CD14-positive monocyte (primary cell): Measurements from ENCODE around the gene RPUSD3. TPM values are rescaled to one million over a fixed set of nuclear protein-coding genes. Genes with fewer than 3 reads are reported as not detected.

Experiments
- DNase-seq, 3 donors: peaks; one replicate each; pipeline ENCODE4 v3.0.0-alpha.2; 2011 to 2022
- H2AFZ ChIP-seq: 2 replicates; pipeline ENCODE4 v1.6.0; 2012; ENCODE audit warnings: mild to moderate bottlenecking, low read depth, low read length, inconsistent platforms; ENCODE audit not compliant: insufficient read depth, poor library complexity, severe bottlenecking
- H3K27ac ChIP-seq, 2 donors: 1 replicate in 1 of 2; 2 replicates in 1 of 2; pipeline ENCODE4 v1.5.1; 2012 to 2013; ENCODE audit warnings: low read length in 2 of 2, control low read depth in 1 of 2, inconsistent platforms in 1 of 2, low read depth in 1 of 2, mild to moderate bottlenecking in 1 of 2
- H3K27me3 ChIP-seq, 2 donors: one replicate each; pipeline versions ENCODE4 v1.6.0 to v1.6.1; 2011 to 2013; ENCODE audit warnings: low read length in 2 of 2; ENCODE audit not compliant: control insufficient read depth in 2 of 2, insufficient read depth in 2 of 2
- H3K36me3 ChIP-seq, 2 donors: replicated peaks in 1 of 2; 1 replicate in 1 of 2; 2 replicates in 1 of 2; pipeline versions ENCODE4 v1.5.1 to v1.6.1; 2012 to 2013; ENCODE audit warnings: low read length in 2 of 2, control low read depth in 1 of 2, inconsistent platforms in 1 of 2, mild to moderate bottlenecking in 1 of 2; ENCODE audit not compliant: insufficient read depth in 2 of 2, control insufficient read depth in 1 of 2
- H3K4me1 ChIP-seq, 2 donors: 1 replicate in 1 of 2; 2 replicates in 1 of 2; pipeline versions ENCODE4 v1.5.1 to v1.6.1; 2012 to 2013; ENCODE audit warnings: low read length in 2 of 2, control low read depth in 1 of 2, inconsistent platforms in 1 of 2, mild to moderate bottlenecking in 1 of 2, moderate library complexity in 1 of 2; ENCODE audit not compliant: insufficient read depth in 2 of 2, control insufficient read depth in 1 of 2
- H3K4me2 ChIP-seq: replicated peaks from 2 replicates; pipeline ENCODE3; 2012; ENCODE audit warnings: low read length, moderate library complexity, mild to moderate bottlenecking; ENCODE audit not compliant: poor library complexity, severe bottlenecking; ENCODE audit errors: extremely low read depth
- H3K4me3 ChIP-seq, 3 experiments: fragments of 200-600 bp in 1 of 3; sonication (generic) in 1 of 3; replicated peaks in 1 of 3; 1 replicate in 2 of 3; 2 replicates in 1 of 3; pipeline ENCODE4 v1.5.1; 2011 to 2013; ENCODE audit warnings: low read length in 3 of 3, mild to moderate bottlenecking in 3 of 3, control low read depth in 2 of 3, low read depth in 2 of 3, inconsistent platforms in 1 of 3, moderate library complexity in 1 of 3
- H3K79me2 ChIP-seq: 2 replicates; pipeline ENCODE4 v1.6.0; 2012; ENCODE audit warnings: mild to moderate bottlenecking, control low read depth, inconsistent platforms, low read length, moderate library complexity; ENCODE audit not compliant: insufficient read depth
- H3K9ac ChIP-seq: 2 replicates; pipeline ENCODE4 v1.6.0; 2017; ENCODE audit warnings: low read length, mild to moderate bottlenecking; ENCODE audit not compliant: insufficient read depth, poor library complexity, severe bottlenecking
- H3K9me3 ChIP-seq, 2 donors: replicated peaks in 1 of 2; 1 replicate in 1 of 2; 2 replicates in 1 of 2; pipeline versions ENCODE4 v1.5.1 to v1.6.1; 2012 to 2013; ENCODE audit warnings: low read length in 2 of 2, control low read depth in 1 of 2; ENCODE audit not compliant: control insufficient read depth in 1 of 2, insufficient read depth in 1 of 2
- H4K20me1 ChIP-seq: 2 replicates; pipeline ENCODE4 v1.6.0; 2012; ENCODE audit warnings: mild to moderate bottlenecking, low read length, control low read depth, moderate library complexity; ENCODE audit not compliant: insufficient read depth
- H3K27ac Mint-ChIP-seq, 7 donors: one replicate each; pipeline ENCODE4 v1.8.0; 2020; ENCODE audit warnings: mild to moderate bottlenecking in 7 of 7, mixed read lengths in 7 of 7, moderate library complexity in 6 of 7, inconsistent platforms in 2 of 7
- H3K27me3 Mint-ChIP-seq, 3 donors: one replicate each; pipeline ENCODE4 v1.8.0; 2021 to 2022; ENCODE audit warnings: low read depth in 3 of 3, mild to moderate bottlenecking in 3 of 3, mixed read lengths in 3 of 3, moderate library complexity in 3 of 3, inconsistent platforms in 1 of 3
- H3K36me3 Mint-ChIP-seq, 2 donors: one replicate each; pipeline ENCODE4 v1.8.0; 2020; ENCODE audit warnings: mixed read lengths in 2 of 2, inconsistent platforms in 1 of 2, mild to moderate bottlenecking in 1 of 2
- H3K4me1 Mint-ChIP-seq: one replicate; pipeline ENCODE4 v1.8.0; 2020; ENCODE audit warnings: mild to moderate bottlenecking, mixed read lengths
- H3K4me3 Mint-ChIP-seq, 2 donors: one replicate each; pipeline ENCODE4 v1.8.0; 2020; ENCODE audit warnings: mild to moderate bottlenecking in 2 of 2, mixed read lengths in 2 of 2, moderate library complexity in 1 of 2
- H3K9me3 Mint-ChIP-seq, 7 donors: one replicate each; pipeline ENCODE4 v1.8.0; 2020 to 2022; ENCODE audit warnings: mixed read lengths in 7 of 7, mild to moderate bottlenecking in 6 of 7, moderate library complexity in 6 of 7, inconsistent platforms in 2 of 7
- WGBS: methylation state at CpG from one replicate; pipeline ENCODE4 v1.1.5; 2013; ENCODE audit warnings: missing lambda C conversion rate; ENCODE audit not compliant: insufficient coverage; 5-methylcytosine and 5-hydroxymethylcytosine counted together
- intact Hi-C, 2 donors: fragments of 100-400 bp; cut with micrococcal nuclease; formaldehyde crosslinking; loops; one replicate each; pipeline versions ENCODE4 v1.15.0 to v1.15.1; 2023
- polyA plus RNA-seq, 3 donors: library from polyadenylated mRNA; depleted of rRNA in 1 of 3; unstranded in 2 of 3; stranded (reverse) in 1 of 3; fragments of 300-500 nt in 2 of 3; fragments of >200 nt in 1 of 3; fragmentation: Illumina TruSeq in 2 of 3; gene quantifications; 1 replicate in 2 of 3; 2 replicates in 1 of 3; pipeline ENCODE4 v1.2.3, GENCODE V29; 2012 to 2021
- TF ChIP-seq, protein P1 (sequence below): fragments of 200-600 bp; IDR thresholded peaks from one replicate; pipeline ENCODE4 v1.8.0; 2022; ENCODE audit warnings: antibody characterized with exemption, mild to moderate bottlenecking

The RPUSD3 gene
- polyA plus RNA-seq, 3 donors, result 42.6 to 51.5 (median 43.4) TPM

GRCh38 chr3:9810433-9810770 is 33.4 kb downstream of the RPUSD3 start:
- H3K27ac ChIP-seq, result peak overlapping the region; percentile 81 to 88
- DNase-seq, result no peak
- Mint-ChIP-seq H3K27ac (peak overlapping the region in 6 of 7 donors; percentile 35 to 88 (median 72)), H3K36me3 (peaks cover 45 to 55% of the 10 kb centered on the region in 2 donors), H3K4me1 (peaks cover 30% of the 10 kb centered on the region), H3K27me3 (peaks cover 0 to 5% (median 0%) of the 10 kb centered on the region in 3 donors), H3K9me3 (peaks cover 0 to 2% (median 0%) of the 10 kb centered on the region in 7 donors), H3K4me3 (peak overlapping the region; percentile 86 to 93)
- intact Hi-C loops, result no loop called here
- no peaks in the 10 kb centered on the region for H3K27me3 ChIP-seq
- peaks cover 34 to 39% of the 10 kb centered on the region in 2 donors for H3K36me3 ChIP-seq
- 19% methylated on average over 17 of the region's 18 CpGs for WGBS
- peak overlapping the region; percentile 87 for H2AFZ ChIP-seq
- peak overlapping the region; percentile 97 for H3K4me2 ChIP-seq
- H3K4me1 ChIP-seq, result peaks cover 16 to 21% of the 10 kb centered on the region in 2 donors
- peaks cover 18% of the 10 kb centered on the region for H4K20me1 ChIP-seq
- peak overlapping the region; percentile 49 to 81 (median 61) for H3K4me3 ChIP-seq
- H3K9me3 ChIP-seq, result no peaks in the 10 kb centered on the region
- peak overlapping the region; percentile 85 for H3K9ac ChIP-seq
- peaks cover 3% of the 10 kb centered on the region for H3K79me2 ChIP-seq
- TF ChIP-seq, protein P1, sequence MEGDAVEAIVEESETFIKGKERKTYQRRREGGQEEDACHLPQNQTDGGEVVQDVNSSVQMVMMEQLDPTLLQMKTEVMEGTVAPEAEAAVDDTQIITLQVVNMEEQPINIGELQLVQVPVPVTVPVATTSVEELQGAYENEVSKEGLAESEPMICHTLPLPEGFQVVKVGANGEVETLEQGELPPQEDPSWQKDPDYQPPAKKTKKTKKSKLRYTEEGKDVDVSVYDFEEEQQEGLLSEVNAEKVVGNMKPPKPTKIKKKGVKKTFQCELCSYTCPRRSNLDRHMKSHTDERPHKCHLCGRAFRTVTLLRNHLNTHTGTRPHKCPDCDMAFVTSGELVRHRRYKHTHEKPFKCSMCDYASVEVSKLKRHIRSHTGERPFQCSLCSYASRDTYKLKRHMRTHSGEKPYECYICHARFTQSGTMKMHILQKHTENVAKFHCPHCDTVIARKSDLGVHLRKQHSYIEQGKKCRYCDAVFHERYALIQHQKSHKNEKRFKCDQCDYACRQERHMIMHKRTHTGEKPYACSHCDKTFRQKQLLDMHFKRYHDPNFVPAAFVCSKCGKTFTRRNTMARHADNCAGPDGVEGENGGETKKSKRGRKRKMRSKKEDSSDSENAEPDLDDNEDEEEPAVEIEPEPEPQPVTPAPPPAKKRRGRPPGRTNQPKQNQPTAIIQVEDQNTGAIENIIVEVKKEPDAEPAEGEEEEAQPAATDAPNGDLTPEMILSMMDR, result no peak

GRCh38 chr3:9809615-9810432 is 34.0 kb downstream of the RPUSD3 start, which contains the start of gene TTLL3:
Gene TTLL3 (plus strand): TSS chr3:9810262. CDS start chr3:9810662, 400 bp downstream.
- Histone ChIP-seq H3K79me2 (peaks cover 3% of the 10 kb centered on the region), H3K4me3 (peak within 1 kb of the TSS; percentile 49 to 81 (median 61)), H3K36me3 (peaks cover 40 to 45% of the 10 kb centered on the region in 2 donors), H3K4me2 (peak within 1 kb of the TSS; percentile 97), H3K27me3 (no peaks in the 10 kb centered on the region), H3K27ac (peak within 1 kb of the TSS; percentile 81 to 88), H3K9me3 (no peaks in the 10 kb centered on the region), H3K9ac (peak within 1 kb of the TSS; percentile 85), H4K20me1 (peaks cover 23% of the 10 kb centered on the region), H3K4me1 (peaks cover 16 to 21% of the 10 kb centered on the region in 2 donors), H2AFZ (peak within 1 kb of the TSS; percentile 87)
- TF ChIP-seq, protein P1, result no peak
- peaks cover 0 to 5% (median 0%) of the 10 kb centered on the region in 3 donors for H3K27me3 Mint-ChIP-seq
- peak; percentile 66 to 70 (median 68) for DNase-seq
- H3K4me1 Mint-ChIP-seq, result peaks cover 30% of the 10 kb centered on the region
- intact Hi-C loops, result no loop called here
- H3K4me3 Mint-ChIP-seq, result peak within 1 kb of the TSS; percentile 93 to 94
- H3K9me3 Mint-ChIP-seq, result peaks cover 0 to 2% (median 0%) of the 10 kb centered on the region in 7 donors
- H3K27ac Mint-ChIP-seq, result peak within 1 kb of the TSS; percentile 93 to 96 (median 95)
- WGBS, result under 1% methylated on average over 68 of the region's 76 CpGs
- H3K36me3 Mint-ChIP-seq, result peaks cover 51 to 61% of the 10 kb centered on the region in 2 donors
